ENCODE data around the gene BFAR.
"Not testable (repeated sequence)": the region's sequence is repeated elsewhere in the genome, so short reads cannot be mapped to it uniquely, and the experiment has no call there.

Gene BFAR, protein sequence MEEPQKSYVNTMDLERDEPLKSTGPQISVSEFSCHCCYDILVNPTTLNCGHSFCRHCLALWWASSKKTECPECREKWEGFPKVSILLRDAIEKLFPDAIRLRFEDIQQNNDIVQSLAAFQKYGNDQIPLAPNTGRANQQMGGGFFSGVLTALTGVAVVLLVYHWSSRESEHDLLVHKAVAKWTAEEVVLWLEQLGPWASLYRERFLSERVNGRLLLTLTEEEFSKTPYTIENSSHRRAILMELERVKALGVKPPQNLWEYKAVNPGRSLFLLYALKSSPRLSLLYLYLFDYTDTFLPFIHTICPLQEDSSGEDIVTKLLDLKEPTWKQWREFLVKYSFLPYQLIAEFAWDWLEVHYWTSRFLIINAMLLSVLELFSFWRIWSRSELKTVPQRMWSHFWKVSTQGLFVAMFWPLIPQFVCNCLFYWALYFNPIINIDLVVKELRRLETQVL

GRCh38 chr16:14632693-14633569 lies at the start of gene BFAR:
Gene BFAR, plus strand, starts transcription at chr16:14632951. Its CDS starts 11,396 bp downstream, at chr16:14644347.
- peak; percentile 95 for DNase-seq (ENCODE audit: low read depth)

- no peak for DNase-seq (ENCODE audit: low read depth)
Observed at GRCh38 chr16:14585287-14585686, 47.5 kb upstream of the BFAR start.

- no peak for DNase-seq (ENCODE audit: low read depth)
Observed at GRCh38 chr16:14586637-14587305, 46.0 kb upstream of the BFAR start.

- peak; percentile 18 for DNase-seq (ENCODE audit: low read depth)
Observed at GRCh38 chr16:14600164-14600563, 32.6 kb upstream of the BFAR start.

- DNase-seq (ENCODE audit: low read depth) = no peak
Observed at GRCh38 chr16:14602443-14602963, 30.2 kb upstream of the BFAR start.

- no peak for DNase-seq (ENCODE audit: low read depth)
Observed at GRCh38 chr16:14606102-14606501, 26.6 kb upstream of the BFAR start.

DNA sequence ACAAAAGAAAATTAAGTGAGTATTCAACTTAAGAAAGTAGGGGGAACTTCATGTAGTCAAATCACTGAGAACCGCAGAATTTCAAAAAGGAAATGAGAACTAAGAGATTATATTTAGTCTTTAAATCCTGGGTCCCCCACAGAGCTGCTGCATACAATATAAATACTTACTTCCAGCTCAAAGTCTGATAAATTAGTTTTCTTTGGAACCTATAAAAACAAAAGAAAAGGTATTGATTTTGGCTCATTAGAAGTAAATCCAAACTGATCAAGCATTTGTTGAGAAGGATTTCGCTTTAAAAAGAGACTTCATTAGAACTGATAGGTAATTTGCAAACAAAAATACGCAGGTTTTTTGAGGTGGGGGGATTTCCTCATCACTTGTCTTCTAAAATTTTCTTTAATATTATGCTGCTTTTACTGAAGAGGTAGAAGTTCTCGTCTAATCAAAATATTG lies 24.6 kb upstream of the BFAR start:
- no peak for DNase-seq (ENCODE audit: low read depth)

DNA sequence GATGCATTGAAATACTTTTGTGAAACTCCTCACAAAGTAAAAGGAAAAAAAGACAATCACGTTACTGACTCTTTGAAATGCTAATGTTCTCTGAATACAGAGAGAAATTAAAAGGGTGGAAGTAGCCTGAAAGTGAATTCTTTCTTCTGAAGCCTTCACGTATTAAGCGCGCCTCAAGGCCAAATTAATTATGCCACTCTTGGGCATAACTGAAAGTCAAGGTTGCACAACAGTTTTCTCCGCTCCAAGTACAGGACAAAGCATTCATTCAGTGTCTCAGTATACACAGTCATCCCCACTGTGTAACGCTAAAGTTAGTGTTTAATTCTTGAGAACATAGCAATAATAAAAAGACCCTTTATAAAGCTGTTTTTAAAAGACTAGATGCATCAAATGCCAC lies 24.1 kb upstream of the BFAR start:
- DNase-seq (ENCODE audit: low read depth) = no peak

DNA sequence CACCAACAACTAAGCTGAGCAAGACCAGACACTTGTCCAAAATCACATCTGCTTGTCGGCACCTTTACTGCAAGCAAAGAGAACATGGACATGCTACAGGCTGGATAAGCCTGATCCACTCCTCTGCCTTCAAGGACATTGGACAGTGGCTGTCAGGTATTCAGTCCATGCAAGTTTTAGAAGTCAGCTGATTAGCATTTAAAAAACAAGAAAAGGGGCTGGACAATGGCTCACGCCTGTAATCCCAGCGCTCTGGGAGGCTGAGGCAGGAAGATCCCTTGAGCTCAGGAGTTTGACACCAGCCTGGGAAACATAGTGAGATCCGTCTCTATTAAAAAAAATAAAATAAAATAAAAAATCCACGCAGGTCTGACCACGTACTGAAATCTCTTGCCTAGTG lies 23.0 kb upstream of the BFAR start:
- DNase-seq (ENCODE audit: low read depth) = no peak

DNA sequence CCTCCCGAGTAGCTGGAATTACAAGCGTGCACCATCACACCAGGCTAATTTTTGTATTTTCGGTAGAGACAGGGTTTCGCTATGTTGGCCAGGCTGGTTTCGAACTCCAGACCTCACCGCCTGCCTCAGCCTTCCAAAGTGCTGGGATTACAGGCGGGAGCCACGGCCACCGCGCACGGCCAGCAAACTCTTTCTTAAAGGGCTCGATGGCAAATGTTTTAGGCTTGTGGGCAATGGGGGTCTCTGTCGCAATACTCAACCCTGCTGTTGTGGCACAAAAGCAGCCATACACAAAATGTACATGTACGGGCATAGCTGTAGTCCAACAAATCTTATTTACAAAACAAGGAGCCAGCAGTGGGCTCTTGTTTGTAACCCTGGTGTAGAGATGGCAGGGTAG lies 21.1 kb upstream of the BFAR start:
- DNase-seq (ENCODE audit: low read depth) = no peak

GRCh38 chr16:14613991-14614390 lies 18.8 kb upstream of the BFAR start:
- no peak for DNase-seq (ENCODE audit: low read depth)

GRCh38 chr16:14616280-14616679 lies 16.5 kb upstream of the BFAR start:
- no peak for DNase-seq (ENCODE audit: low read depth)

DNA sequence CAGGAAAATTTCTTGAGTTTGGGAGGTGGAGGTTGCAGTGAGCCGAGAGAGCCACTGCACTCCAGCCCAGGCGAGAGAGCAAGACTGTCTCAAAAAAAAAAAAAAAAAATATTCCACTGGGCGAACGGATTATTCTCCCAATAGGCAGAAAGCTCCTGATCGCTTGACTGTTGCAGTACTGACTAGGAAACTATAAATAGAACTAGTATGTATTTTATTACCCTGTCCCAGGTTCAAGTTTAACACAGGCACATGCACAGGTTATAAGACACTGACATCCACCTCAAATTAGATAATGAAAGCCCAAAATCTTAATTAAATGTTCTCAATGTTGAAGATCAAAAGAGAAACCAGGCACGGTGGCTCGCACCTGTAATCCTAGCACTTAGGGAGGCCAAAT lies 14.2 kb upstream of the BFAR start:
- no peak for DNase-seq (ENCODE audit: low read depth)

GRCh38 chr16:14627078-14627477 lies 5.7 kb upstream of the BFAR start:
- no peak for DNase-seq (ENCODE audit: low read depth)

DNA sequence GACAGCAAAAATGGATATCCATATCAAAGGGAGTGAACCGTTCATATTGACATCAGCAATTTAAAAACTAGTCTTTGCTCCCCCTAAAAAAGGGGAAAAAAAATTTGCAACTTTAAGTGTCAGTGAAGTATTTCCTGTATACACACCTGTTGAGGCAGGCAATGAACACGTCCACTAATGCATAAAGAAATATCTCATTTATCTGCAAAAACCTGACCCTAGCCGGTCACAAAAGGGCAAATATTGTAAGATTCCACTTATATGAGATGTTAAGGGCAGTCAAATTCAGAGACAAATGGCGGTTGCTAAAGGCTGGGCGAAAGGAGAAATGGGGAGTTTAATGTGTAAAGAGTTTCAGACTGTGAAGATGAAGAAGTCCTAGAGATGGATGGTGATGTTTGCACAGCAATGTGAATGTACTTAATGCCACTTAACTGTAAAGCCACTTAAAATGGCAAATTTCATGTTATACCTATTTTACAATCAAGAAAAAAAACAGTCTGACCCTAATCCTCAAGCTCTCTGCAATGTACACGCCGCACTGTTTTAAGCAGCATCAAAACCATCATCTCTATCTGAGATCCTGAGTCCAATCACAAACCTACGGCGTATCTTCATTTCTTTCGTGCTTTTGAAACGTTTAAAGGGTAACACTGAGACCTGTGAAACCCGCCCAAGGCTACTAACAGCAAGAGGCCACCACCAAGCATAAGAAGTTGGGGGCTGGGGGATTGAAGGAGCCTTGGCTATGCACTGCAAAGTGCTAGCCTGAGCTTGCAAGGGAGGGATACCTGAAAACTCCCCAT lies 3.7 kb upstream of the BFAR start:
- DNase-seq (ENCODE audit: low read depth) = no peak

- no peak for DNase-seq (ENCODE audit: low read depth)
Observed at GRCh38 chr16:14629612-14629918, 3.2 kb upstream of the BFAR start.

GRCh38 chr16:14629919-14630619 lies 2.7 kb upstream of the BFAR start, which contains the start of gene PARN:
Gene PARN, minus strand, starts transcription at chr16:14630260. Its CDS starts 135 bp downstream, at chr16:14630125.
- peak; percentile 95 for DNase-seq (ENCODE audit: low read depth)

DNA sequence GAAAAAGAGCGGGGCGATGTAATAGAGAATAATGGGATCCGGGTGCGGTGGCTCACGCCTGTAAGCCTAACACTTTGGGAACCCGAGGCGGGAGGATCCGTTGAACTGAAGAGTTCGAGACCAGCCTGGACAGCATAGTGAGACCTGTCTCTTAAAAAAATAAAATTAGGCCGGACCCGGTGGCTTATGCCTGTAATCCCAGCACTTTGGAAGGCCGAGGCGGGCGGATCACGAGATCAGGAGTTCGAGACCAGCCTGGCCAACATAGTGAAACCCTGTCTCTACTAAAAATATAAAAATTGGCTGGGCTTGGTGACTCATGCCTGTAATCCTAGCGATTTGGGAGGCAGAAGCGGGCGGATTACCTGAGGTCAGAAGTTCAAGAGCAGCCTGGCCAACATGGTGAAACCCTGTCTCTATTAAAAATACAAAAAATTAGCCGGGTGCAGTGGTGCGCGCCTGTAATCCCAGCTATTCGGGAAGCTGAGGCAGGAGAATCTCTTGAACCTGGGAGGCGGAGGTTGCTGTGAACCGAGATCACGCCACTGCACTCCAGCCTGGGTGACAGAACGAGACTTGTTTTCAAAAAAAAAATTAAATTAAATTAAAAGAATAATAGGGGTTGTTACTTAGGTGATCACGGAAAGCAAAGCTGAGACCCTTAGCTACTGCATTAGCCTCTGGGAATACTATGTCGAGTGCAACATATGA lies 2.0 kb upstream of the BFAR start:
- DNase-seq (ENCODE audit: low read depth) = not testable (repeated sequence)

- no peak for DNase-seq (ENCODE audit: low read depth)
Observed at GRCh38 chr16:14634389-14634725, 1.6 kb downstream of the BFAR start.

All from fibroblast of the conjunctiva (primary cell).